ENCODE data around the gene FAM168A.
A peak's percentile ranks its signal among the peaks of the same experiment; 100 is the strongest.

FAM168A gene

GRCh38 chr11:73403541-73403940, 194.4 kb downstream of the FAM168A start:
- H3K27ac ChIP-seq (replicated peaks), result no peak overlapping the region
- TF ChIP-seq REST (IDR thresholded peaks at IDR 0.05; ENCODE audit: insufficient replicate concordance, low read depth), result no peak
- no peak for TF ChIP-seq GABPA (IDR thresholded peaks at IDR 0.05; ENCODE audit: low read depth)
- no peak for TF ChIP-seq SPI1 (IDR thresholded peaks at IDR 0.05; ENCODE audit: borderline replicate concordance, low read depth)
- TF ChIP-seq POLR2AphosphoS5 (IDR thresholded peaks at IDR 0.05; ENCODE audit: low read depth), result no peak
- TF ChIP-seq CTCF (IDR thresholded peaks at IDR 0.05; ENCODE audit: insufficient read depth, low read length), result no peak

GRCh38 chr11:73402834-73403185, 195.1 kb downstream of the FAM168A start:
- DNase-seq (ENCODE audit: low read depth in 1 of 2, low spot score in 1 of 2), result peak in 1 of 2 experiments; percentile 47
- Histone ChIP-seq H3K27me3 (ENCODE audit: insufficient read depth, poor library complexity, severe bottlenecking) (no peaks in the 10 kb centered on the region), H3K4me3 (replicated peaks; ENCODE audit: insufficient read depth, low read length) (no peak overlapping the region), H3K27ac (replicated peaks) (no peak overlapping the region)
- TF ChIP-seq CTCF (IDR thresholded peaks at IDR 0.05; ENCODE audit: insufficient read depth, low read length) (peak; percentile 23), REST (IDR thresholded peaks at IDR 0.05; ENCODE audit: insufficient replicate concordance, low read depth) (no peak)

More at GRCh38 chr11:73403541-73403940, 194.4 kb downstream of the FAM168A start:
- H3K27me3 ChIP-seq (ENCODE audit: insufficient read depth, poor library complexity, severe bottlenecking), result no peaks in the 10 kb centered on the region
- H3K4me3 ChIP-seq (replicated peaks; ENCODE audit: insufficient read depth, low read length), result no peak overlapping the region
- DNase-seq (ENCODE audit: low read depth in 1 of 2, low spot score in 1 of 2), result no peak

GRCh38 chr11:73401924-73402833, 195.7 kb downstream of the FAM168A start:
- TF ChIP-seq GABPA (IDR thresholded peaks at IDR 0.05; ENCODE audit: low read depth) (no peak), REST (IDR thresholded peaks at IDR 0.05; ENCODE audit: insufficient replicate concordance, low read depth) (no peak), SPI1 (IDR thresholded peaks at IDR 0.05; ENCODE audit: borderline replicate concordance, low read depth) (no peak), CTCF (IDR thresholded peaks at IDR 0.05; ENCODE audit: insufficient read depth, low read length) (no peak), POLR2AphosphoS5 (IDR thresholded peaks at IDR 0.05; ENCODE audit: low read depth) (no peak)
- Histone ChIP-seq H3K4me3 (replicated peaks; ENCODE audit: insufficient read depth, low read length) (no peak overlapping the region), H3K27me3 (ENCODE audit: insufficient read depth, poor library complexity, severe bottlenecking) (no peaks in the 10 kb centered on the region), H3K27ac (replicated peaks) (no peak overlapping the region)
- DNase-seq (ENCODE audit: low read depth in 1 of 2, low spot score in 1 of 2), result no peak

All from HL-60 (cell line).